PC-3 (cell line): ENCODE measurements around the gene LUC7L3. TPM values are rescaled to one million over a fixed set of nuclear protein-coding genes. Genes with fewer than 3 reads are reported as not detected.

Experiments
- ATAC-seq: fragments of 200-7000 bp; cut with Tn5 transposase; 2 replicates; pipeline ENCODE4 v1.9.1; 2020; ENCODE audit warnings: mild to moderate bottlenecking, moderate library complexity
- BruUV-seq: library from RNA; stranded (reverse); fragments of 400-500 nt; replicated peaks from 2 replicates; lab custom pipeline; 2021; lab: Mats Ljungman, UMichigan
- CTCF ChIA-PET: fragments of 300-600 bp; sonication (Branson Sonifier 250); formaldehyde crosslinking; loops from one replicate; lab custom pipeline; 2022; ENCODE audit warnings: antibody characterized with exemption; lab: Charles Lee
- POLR2A ChIA-PET: fragments of 300-600 bp; sonication (Branson Sonifier 250); formaldehyde crosslinking; loops from one replicate; lab custom pipeline; 2022; ENCODE audit warnings: antibody characterized with exemption; ENCODE audit not compliant: unreplicated experiment; lab: Charles Lee
- DNase-seq: peaks from one replicate; pipeline ENCODE4 v3.0.0-alpha.2; 2015
- H2AFZ ChIP-seq: fragments of 300-600 bp; sonication (generic); 2 replicates; pipeline ENCODE4 v1.6.0; 2016; ENCODE audit warnings: antibody characterized with exemption, low read length
- H3F3A ChIP-seq: fragments of 300-600 bp; sonication (generic); one replicate; pipeline ENCODE4 v1.6.0; 2017; ENCODE audit warnings: antibody characterized with exemption, low read length, control low read depth, mild to moderate bottlenecking; ENCODE audit not compliant: unreplicated experiment
- H3K27ac ChIP-seq: fragments of 300-600 bp; sonication (generic); 2 replicates; pipeline ENCODE4 v1.5.1; 2016; ENCODE audit warnings: mild to moderate bottlenecking, low read length
- H3K27me3 ChIP-seq: fragments of 300-600 bp; sonication (generic); 2 replicates; pipeline ENCODE4 v1.6.1; 2016; ENCODE audit warnings: low read length, mixed read lengths
- H3K36me3 ChIP-seq: fragments of 300-600 bp; sonication (generic); 2 replicates; pipeline ENCODE4 v1.6.1; 2016; ENCODE audit warnings: low read depth, mixed run types, low read length, mixed read lengths
- H3K4me1 ChIP-seq: fragments of 300-600 bp; sonication (generic); 2 replicates; pipeline ENCODE4 v1.5.1; 2016; ENCODE audit warnings: low read length; ENCODE audit not compliant: insufficient read depth
- H3K4me2 ChIP-seq: fragments of 300-600 bp; sonication (generic); 2 replicates; pipeline ENCODE4 v1.6.0; 2016; ENCODE audit warnings: low read length
- H3K4me3 ChIP-seq: fragments of 300-600 bp; sonication (generic); 2 replicates; pipeline ENCODE4 v1.5.1; 2016; ENCODE audit warnings: mild to moderate bottlenecking, low read length, mixed read lengths
- H3K79me2 ChIP-seq: fragments of 300-600 bp; sonication (generic); 2 replicates; pipeline ENCODE4 v1.6.1; 2017; ENCODE audit warnings: low read length, mixed read lengths
- H3K9ac ChIP-seq: fragments of 300-600 bp; sonication (generic); 2 replicates; pipeline ENCODE4 v1.6.0; 2016; ENCODE audit warnings: mild to moderate bottlenecking, low read length
- H3K9me2 ChIP-seq: fragments of 300-600 bp; sonication (generic); replicated peaks from 2 replicates; pipeline ENCODE4 v1.6.1; 2016; ENCODE audit warnings: mixed run types, low read length, mixed read lengths
- H3K9me3 ChIP-seq: fragments of 300-600 bp; sonication (generic); 2 replicates; pipeline ENCODE4 v1.6.1; 2016; ENCODE audit warnings: low read length, mixed read lengths
- H4K20me1 ChIP-seq: fragments of 300-600 bp; sonication (generic); 2 replicates; pipeline ENCODE4 v1.6.1; 2016; ENCODE audit warnings: low read length, mixed read lengths
- CTCF ChIP-seq: fragments of 300-600 bp; sonication (generic); conservative IDR thresholded peaks from 2 replicates; pipeline ENCODE4 v1.5.1; 2017; ENCODE audit warnings: antibody characterized with exemption, low read depth, mild to moderate bottlenecking, low read length
- EZH2 ChIP-seq: fragments of 300-600 bp; sonication (generic); IDR thresholded peaks from one replicate; pipeline ENCODE4 v1.6.1; 2017; ENCODE audit warnings: antibody characterized with exemption, mild to moderate bottlenecking, low read length; ENCODE audit not compliant: unreplicated experiment
- EZH2phosphoT487 ChIP-seq: fragments of 300-600 bp; sonication (generic); IDR thresholded peaks from 2 replicates; pipeline ENCODE4 v1.6.1; 2018; ENCODE audit warnings: mild to moderate bottlenecking, antibody characterized with exemption, low read length, borderline replicate concordance
- intact Hi-C: fragments of 100-400 bp; cut with micrococcal nuclease; formaldehyde crosslinking; loops from 2 replicates; pipeline ENCODE4 v1.9.0; 2023
- total RNA-seq: library from RNA; depleted of rRNA; stranded (reverse); fragments of >200 nt; gene quantifications from 2 replicates; pipeline ENCODE4 v1.2.3, GENCODE V29; 2014

LUC7L3 gene
- total RNA-seq, 1 experiment from 2014 or later: 43.0 TPM

GRCh38 chr17:50767446-50767845 lies 48.0 kb downstream of the LUC7L3 start, which contains the start of gene ANKRD40CL:
Gene ANKRD40CL (minus strand): TSS chr17:50767518. CDS start chr17:50766913, 605 bp downstream.
- H3K9ac ChIP-seq: peak within 1 kb of the TSS; percentile 14

DNA sequence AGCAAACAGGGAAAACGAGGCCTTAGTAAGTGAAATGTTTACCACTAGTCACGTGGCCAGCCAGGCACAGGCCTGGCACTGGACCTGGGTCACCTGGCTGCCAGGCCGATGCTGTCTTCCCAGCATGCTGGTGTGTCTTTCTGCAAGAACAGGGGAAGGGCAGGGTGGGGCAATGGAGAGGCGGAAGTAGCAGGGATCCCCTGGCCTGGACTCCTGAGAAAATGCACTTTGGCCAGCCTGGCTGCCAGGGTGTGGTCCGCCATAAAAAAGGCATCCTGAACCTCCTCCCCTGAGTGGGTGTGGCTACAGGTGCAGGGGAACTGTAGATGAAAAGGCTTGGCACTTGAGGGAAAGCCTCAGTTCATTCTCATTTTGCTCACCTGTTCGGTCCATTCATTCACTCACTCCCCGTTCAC lies 49.0 kb downstream of the LUC7L3 start:
- peak overlapping the region; percentile 64 for H3K4me2 ChIP-seq
- CTCF ChIA-PET: no interaction called here
- peaks cover 8% of the 10 kb centered on the region for H3K4me1 ChIP-seq
- POLR2A ChIA-PET: no interaction called here
- peak overlapping the region; percentile 51 for H3K27ac ChIP-seq
- peak overlapping the region; percentile 14 for H3K9ac ChIP-seq
- H3K79me2 ChIP-seq: no peaks in the 10 kb centered on the region
- no peaks in the 10 kb centered on the region for H3K27me3 ChIP-seq
- BruUV-seq: no TSS peak
- ATAC-seq (peak; percentile 89), DNase-seq (peak; percentile 87)
- intact Hi-C loops: no loop called here
- H3K9me3 ChIP-seq: no peaks in the 10 kb centered on the region
- no peak overlapping the region for H3K4me3 ChIP-seq
- H4K20me1 ChIP-seq: no peaks in the 10 kb centered on the region
- TF ChIP-seq CTCF (no peak), EZH2 (no peak), EZH2phosphoT487 (no peak)
- H3K9me2 ChIP-seq: no peaks in the 10 kb centered on the region
- no peaks in the 10 kb centered on the region for H3F3A ChIP-seq
- H3K36me3 ChIP-seq: no peaks in the 10 kb centered on the region
- H2AFZ ChIP-seq: peak overlapping the region; percentile 75

More at GRCh38 chr17:50767446-50767845, 48.0 kb downstream of the LUC7L3 start, which contains the start of gene ANKRD40CL:
- peaks cover 8% of the 10 kb centered on the region for H3K4me1 ChIP-seq
- peak within 1 kb of the TSS; percentile 64 for H3K4me2 ChIP-seq
- no peaks in the 10 kb centered on the region for H4K20me1 ChIP-seq
- peak within 1 kb of the TSS; percentile 51 for H3K27ac ChIP-seq
- ChIA-PET CTCF (no interaction called here), POLR2A (no interaction called here)
- no peaks in the 10 kb centered on the region for H3K36me3 ChIP-seq
- H3K79me2 ChIP-seq: no peaks in the 10 kb centered on the region
- intact Hi-C loops: no loop called here
- no TSS peak for BruUV-seq
- no peak within 1 kb of the TSS for H3K4me3 ChIP-seq
- H3K9me2 ChIP-seq: no peaks in the 10 kb centered on the region
- ATAC-seq (no peak), DNase-seq (no peak)
- no peaks in the 10 kb centered on the region for H3K27me3 ChIP-seq
- no peaks in the 10 kb centered on the region for H3K9me3 ChIP-seq
- TF ChIP-seq EZH2phosphoT487 (no peak), EZH2 (no peak), CTCF (no peak)
- peak within 1 kb of the TSS; percentile 75 for H2AFZ ChIP-seq
- no peaks in the 10 kb centered on the region for H3F3A ChIP-seq

- Histone ChIP-seq H3K27me3 (no peaks in the 10 kb centered on the region), H3F3A (no peaks in the 10 kb centered on the region), H4K20me1 (no peaks in the 10 kb centered on the region), H3K79me2 (no peaks in the 10 kb centered on the region), H3K9ac (no peak overlapping the region), H3K4me1 (peaks cover 8% of the 10 kb centered on the region), H3K9me3 (no peaks in the 10 kb centered on the region), H3K4me3 (no peak overlapping the region), H2AFZ (no peak overlapping the region), H3K27ac (no peak overlapping the region), H3K36me3 (no peaks in the 10 kb centered on the region), H3K4me2 (no peak overlapping the region), H3K9me2 (no peaks in the 10 kb centered on the region)
- no peak for ATAC-seq
- ChIA-PET POLR2A (no interaction called here), CTCF (interaction anchor here (1.0 kb wide), 1 partner anchor 13 kb away, joined by 5 read pairs; no protein-coding TSS in a partner anchor)
- DNase-seq: no peak
- intact Hi-C loops: no loop called here
- BruUV-seq: no TSS peak
- no peak for TF ChIP-seq EZH2
- TF ChIP-seq EZH2phosphoT487: no peak
- no peak for TF ChIP-seq CTCF
Observed at GRCh38 chr17:50769884-50770283, 50.5 kb downstream of the LUC7L3 start.
